ENCODE results near the gene TP53TG5.
A peak's percentile ranks its signal among the peaks of the same experiment; 100 is the strongest.

The TP53TG5 gene

GRCh38 chr20:45405571-45406259, 27.6 kb upstream of the TP53TG5 start:
- no peak for DNase-seq

DNA sequence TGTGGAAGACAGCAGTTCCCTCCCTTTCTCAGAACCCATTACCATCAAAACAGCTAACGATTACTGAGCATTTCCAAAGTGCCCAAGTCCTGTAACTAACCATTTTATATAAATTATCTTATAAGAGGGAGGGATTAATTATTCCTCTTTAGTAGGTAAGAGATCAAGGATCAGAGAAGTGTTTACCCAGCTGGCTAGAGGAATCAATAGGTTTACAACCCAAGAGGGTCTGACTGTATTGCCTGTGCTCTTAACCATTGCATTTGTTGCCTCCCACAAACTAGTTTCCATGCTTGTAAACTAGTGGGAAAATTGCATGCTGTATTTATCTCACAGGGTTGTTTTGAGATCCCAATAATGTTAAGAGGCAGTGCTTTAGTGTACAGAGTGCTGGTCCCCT, 26.3 kb upstream of the TP53TG5 start:
- DNase-seq: no peak

DNA sequence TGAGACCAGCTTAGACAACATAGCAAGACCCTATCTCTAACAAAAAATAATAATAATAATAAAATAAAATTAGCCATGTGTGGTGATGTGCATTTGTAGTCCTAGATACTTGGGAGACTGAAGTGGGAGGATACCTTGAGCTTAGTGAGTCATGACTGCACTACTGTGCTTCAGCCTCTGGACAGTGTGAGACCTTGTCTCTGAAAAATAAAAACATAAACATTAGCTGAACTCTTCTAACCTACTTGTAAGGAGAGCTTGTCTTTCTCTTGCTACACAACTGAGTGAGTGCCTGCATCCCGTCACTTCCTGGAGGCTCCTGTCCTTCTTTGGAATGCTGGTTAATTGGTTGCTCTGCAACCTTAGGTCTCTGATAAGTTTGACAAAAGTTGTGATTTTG, 24.8 kb upstream of the TP53TG5 start:
- DNase-seq: no peak

DNA sequence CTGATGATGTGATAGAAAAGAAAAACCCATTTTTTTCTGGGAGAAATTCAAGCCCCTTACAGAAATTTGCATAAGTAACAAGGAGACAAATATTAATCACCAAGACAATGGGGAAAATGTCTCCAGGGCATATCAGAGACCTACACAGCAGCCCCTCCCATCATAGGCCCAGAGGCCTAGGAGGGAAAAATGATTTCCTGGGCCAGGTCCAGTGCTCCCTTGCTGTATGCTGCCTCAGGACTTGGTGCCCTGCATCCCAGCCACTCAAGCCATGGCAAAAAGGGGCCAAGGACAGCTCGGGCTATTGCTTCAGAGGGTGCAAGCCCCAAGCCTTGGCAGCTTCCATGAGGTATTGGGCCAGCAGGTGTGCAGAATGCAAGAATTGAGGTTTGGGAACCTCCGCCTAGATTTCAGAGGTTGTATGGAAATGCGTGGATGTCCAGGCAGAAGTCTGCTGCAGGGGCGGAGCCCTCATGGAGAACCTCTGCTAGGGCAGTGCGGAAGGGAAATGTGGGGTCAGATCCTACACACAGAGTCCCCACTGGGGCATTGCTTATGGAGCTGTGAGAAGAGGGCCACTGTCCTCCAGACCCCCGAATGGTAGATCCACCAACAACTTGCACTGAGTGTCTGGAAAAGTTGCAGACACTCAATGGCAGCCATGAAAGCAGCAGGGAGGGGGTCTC, 22.4 kb upstream of the TP53TG5 start:
- DNase-seq: no peak

GRCh38 chr20:45399018-45399417, 20.9 kb upstream of the TP53TG5 start:
- no peak for DNase-seq

DNA sequence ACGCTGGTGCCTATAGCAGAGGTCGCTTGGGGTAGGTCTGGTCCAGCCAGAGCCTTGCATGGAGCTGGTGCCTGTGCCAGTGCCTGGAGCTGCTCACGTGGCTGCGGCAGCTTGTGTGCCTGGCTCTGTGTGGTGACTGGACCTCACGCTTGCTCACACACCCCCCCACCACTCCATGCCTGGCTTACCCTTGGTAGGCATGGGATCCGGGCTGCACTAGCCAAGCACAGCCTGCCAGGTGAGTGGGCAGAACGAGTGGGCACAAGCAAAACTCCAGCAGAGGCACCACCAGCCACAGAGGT, 16.9 kb upstream of the TP53TG5 start:
- no peak for DNase-seq

GRCh38 chr20:45394221-45395113, 16.3 kb upstream of the TP53TG5 start:
- DNase-seq: no peak

GRCh38 chr20:45392733-45393132, 14.6 kb upstream of the TP53TG5 start:
- no peak for DNase-seq

- no peak for DNase-seq
These were observed 13.4 kb upstream of the TP53TG5 start for GRCh38 chr20:45391559-45391958.

GRCh38 chr20:45390931-45391330, 12.8 kb upstream of the TP53TG5 start:
- DNase-seq: no peak

DNA sequence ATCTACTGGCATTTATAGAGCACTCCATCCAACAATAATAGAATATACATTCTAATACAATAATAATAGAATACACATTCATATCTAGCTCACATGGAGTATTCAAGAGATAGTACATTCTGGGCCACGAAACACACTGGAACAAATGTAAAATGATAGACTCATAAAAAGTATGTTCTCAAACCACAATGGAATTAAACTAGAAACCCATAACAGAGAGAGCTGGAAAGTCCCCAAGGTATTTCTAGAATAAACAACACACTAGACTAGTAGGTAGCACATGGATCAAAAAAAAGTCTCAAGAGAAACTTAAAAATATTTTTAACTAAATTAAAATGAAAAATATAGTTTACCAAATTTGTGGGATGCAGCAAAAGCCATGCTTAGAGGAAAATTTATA, 9.1 kb upstream of the TP53TG5 start:
- DNase-seq: no peak

- no peak for DNase-seq
These were observed 856 bp downstream of the TP53TG5 start for GRCh38 chr20:45377269-45377668.

DNA sequence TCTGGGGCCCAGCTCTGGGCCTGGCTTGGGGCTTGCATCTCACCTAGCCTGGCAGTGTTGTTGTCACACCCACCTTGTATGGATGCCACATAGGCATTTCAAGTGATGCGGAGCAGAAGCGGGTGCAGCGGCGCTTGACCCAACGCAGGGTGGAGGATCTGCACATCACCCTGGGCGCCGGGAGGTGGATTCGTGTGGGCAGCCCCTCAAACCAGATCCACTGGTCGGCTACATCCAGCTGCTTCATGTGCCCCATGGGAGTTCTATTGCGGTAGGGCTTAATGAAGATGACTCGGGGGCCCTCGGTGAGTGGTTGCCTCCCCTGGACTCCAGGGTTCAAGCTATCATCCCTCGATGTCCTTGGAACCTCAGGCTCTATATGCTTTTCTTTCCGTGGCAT, 3.2 kb downstream of the TP53TG5 start:
- DNase-seq: no peak

GRCh38 chr20:45374101-45374467, 4.0 kb downstream of the TP53TG5 start:
- no peak for DNase-seq

GRCh38 chr20:45373353-45374100, 4.6 kb downstream of the TP53TG5 start:
- peak; percentile 96 for DNase-seq

GRCh38 chr20:45372646-45373352, 5.3 kb downstream of the TP53TG5 start:
- DNase-seq: peak; percentile 19

- no peak for DNase-seq
These were observed 5.9 kb downstream of the TP53TG5 start for GRCh38 chr20:45372241-45372640.

DNA sequence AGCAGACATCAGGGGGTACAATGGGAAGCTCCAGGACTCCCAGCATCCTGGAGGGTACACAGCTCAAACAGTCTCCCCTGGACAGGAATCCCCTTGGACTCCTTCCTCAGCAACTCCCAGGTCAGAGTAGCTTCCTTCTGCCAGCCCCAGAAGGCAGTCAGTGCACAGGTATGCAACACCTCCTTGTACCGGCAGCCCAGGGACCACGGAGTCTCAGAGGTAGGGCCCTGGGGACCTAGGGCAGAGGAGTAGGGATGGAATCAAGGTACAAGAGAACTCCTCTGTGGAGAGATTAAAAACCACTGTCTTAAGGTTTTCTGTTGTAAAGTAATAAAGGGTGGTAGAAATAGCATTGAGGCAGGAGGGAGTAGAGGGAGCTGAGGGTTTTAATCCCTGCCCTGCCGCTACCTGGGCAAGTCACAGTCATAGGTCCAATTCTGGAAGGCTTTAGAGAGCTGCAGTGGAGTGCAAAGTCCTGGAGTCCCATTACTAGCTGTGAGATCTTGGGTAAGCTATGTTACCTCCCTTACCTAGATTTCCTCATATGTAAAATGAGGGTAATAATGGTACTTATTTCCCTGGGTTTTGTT, 7.5 kb downstream of the TP53TG5 start:
- DNase-seq: no peak

DNA sequence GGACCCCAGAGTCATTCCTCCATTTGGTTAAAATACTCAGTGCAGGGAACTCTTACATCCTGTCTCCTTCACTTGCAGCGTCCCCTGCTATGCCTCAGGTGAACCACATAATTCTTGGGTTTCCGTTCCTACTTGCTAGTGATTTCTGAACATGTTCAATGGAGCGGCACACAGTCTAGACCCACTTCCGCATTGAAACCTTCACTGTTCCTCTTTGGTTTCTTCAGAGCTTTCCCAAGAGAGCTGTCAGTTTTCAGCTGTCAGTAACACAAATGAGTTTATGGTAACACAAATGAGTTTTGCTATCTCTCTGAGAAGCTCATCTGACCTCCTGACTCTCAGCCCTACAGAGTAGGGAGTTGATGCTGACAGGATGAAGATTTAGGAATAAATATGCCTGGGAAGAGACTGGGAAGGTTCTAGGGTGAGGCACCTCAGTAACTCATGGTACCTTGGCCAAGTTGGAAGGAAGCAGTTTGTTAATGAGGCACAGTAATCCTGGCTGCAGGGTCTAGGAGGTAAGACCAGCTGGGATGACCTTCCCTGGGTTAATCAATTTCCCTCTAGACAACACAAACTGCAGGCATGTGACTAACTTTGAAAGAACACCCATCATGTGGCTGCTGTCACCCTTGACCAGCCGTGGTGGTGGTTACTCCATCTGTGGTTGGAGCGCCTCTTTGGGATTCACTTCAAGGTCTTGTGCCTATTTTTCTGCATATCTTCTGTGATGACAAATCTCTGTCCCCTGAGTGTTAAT, 9.7 kb downstream of the TP53TG5 start:
- peak; percentile 19 for DNase-seq

- DNase-seq: no peak
These were observed 11.0 kb downstream of the TP53TG5 start for GRCh38 chr20:45367126-45367525.

GRCh38 chr20:45366631-45367030, 11.5 kb downstream of the TP53TG5 start:
- no peak for DNase-seq

Measured in hematopoietic multipotent progenitor cell treated with erythropoietin and hydrocortisone succinate and interleukin-3 and kit ligand, for 6 days (in vitro differentiated cells).